HEK293 (cell line): ENCODE data around the gene EGFL8.

ENCODE experiments used
- GLI2 ChIP-seq: fragments of 450-650 bp; formaldehyde crosslinking; IDR thresholded peaks from 2 replicates; pipeline ENCODE4; 2017; ENCODE audit warnings: missing biosample characterization, missing genetic modification characterization, low read depth, borderline replicate concordance
- GLIS1 ChIP-seq: fragments of 450-650 bp; formaldehyde crosslinking; IDR thresholded peaks from 2 replicates; pipeline ENCODE4 v1.5.1; 2016; ENCODE audit warnings: missing biosample characterization, missing genetic modification characterization
- IKZF3 ChIP-seq: fragments of 450-650 bp; IDR thresholded peaks from 2 replicates; pipeline ENCODE4 v1.5.0; 2018; ENCODE audit warnings: missing biosample characterization, mild to moderate bottlenecking, missing genetic modification characterization, moderate library complexity
- KLF10 ChIP-seq: fragments of 450-650 bp; IDR thresholded peaks from 2 replicates; pipeline ENCODE4 v1.5.1; 2018; ENCODE audit warnings: missing biosample characterization, mild to moderate bottlenecking, missing genetic modification characterization
- SP2 ChIP-seq: fragments of 450-650 bp; formaldehyde crosslinking; IDR thresholded peaks from 2 replicates; pipeline ENCODE4 v1.5.1; 2016; ENCODE audit warnings: missing biosample characterization, missing genetic modification characterization
- ZBTB1 ChIP-seq: fragments of 450-650 bp; formaldehyde crosslinking; IDR thresholded peaks from 2 replicates; pipeline ENCODE4 v1.5.1; 2016; ENCODE audit warnings: missing biosample characterization, missing genetic modification characterization
- ZEB2 ChIP-seq: fragments of 450-650 bp; formaldehyde crosslinking; IDR thresholded peaks from 2 replicates; pipeline ENCODE4 v1.5.1; 2016; ENCODE audit warnings: missing biosample characterization, missing genetic modification characterization
- ZFP3 ChIP-seq: fragments of 450-650 bp; formaldehyde crosslinking; IDR thresholded peaks from 2 replicates; pipeline ENCODE4 v1.5.1; 2016; ENCODE audit warnings: low read depth, missing biosample characterization, missing genetic modification characterization
- ZNF10 ChIP-seq: fragments of 450-650 bp; formaldehyde crosslinking; IDR thresholded peaks from 2 replicates; pipeline ENCODE4 v1.5.1; 2017; ENCODE audit warnings: missing biosample characterization, missing genetic modification characterization
- ZNF266 ChIP-seq: fragments of 450-650 bp; formaldehyde crosslinking; IDR thresholded peaks from 2 replicates; pipeline ENCODE4 v1.5.1; 2016; ENCODE audit warnings: missing biosample characterization, missing genetic modification characterization, low read depth
- ZNF423 ChIP-seq: fragments of 450-650 bp; formaldehyde crosslinking; IDR thresholded peaks from 2 replicates; pipeline ENCODE4 v1.5.1; 2016; ENCODE audit warnings: missing biosample characterization, missing genetic modification characterization
- ZNF549 ChIP-seq: fragments of 450-650 bp; IDR thresholded peaks from 2 replicates; pipeline ENCODE4 v1.5.1; 2018; ENCODE audit warnings: missing biosample characterization, missing genetic modification characterization, mild to moderate bottlenecking, inconsistent platforms, moderate library complexity
- ZNF600 ChIP-seq: fragments of 450-650 bp; formaldehyde crosslinking; IDR thresholded peaks from 2 replicates; pipeline ENCODE4 v1.5.1; 2016; ENCODE audit warnings: missing biosample characterization, missing genetic modification characterization
- ZNF624 ChIP-seq: fragments of 450-650 bp; formaldehyde crosslinking; IDR thresholded peaks from 2 replicates; pipeline ENCODE4 v1.5.1; 2017; ENCODE audit warnings: missing biosample characterization, missing genetic modification characterization
- ZNF629 ChIP-seq: fragments of 450-650 bp; formaldehyde crosslinking; IDR thresholded peaks from 2 replicates; pipeline ENCODE4 v1.5.1; 2017; ENCODE audit warnings: missing biosample characterization, missing genetic modification characterization
- ZNF677 ChIP-seq: fragments of 450-650 bp; IDR thresholded peaks from 2 replicates; pipeline ENCODE4 v1.5.0; 2018; ENCODE audit warnings: missing biosample characterization, mild to moderate bottlenecking, missing genetic modification characterization, moderate library complexity
- ZNF776 ChIP-seq: fragments of 450-650 bp; formaldehyde crosslinking; IDR thresholded peaks from 2 replicates; pipeline ENCODE4 v1.5.0; 2017; ENCODE audit warnings: missing biosample characterization, missing genetic modification characterization, borderline replicate concordance
- TF ChIP-seq, protein P1 (sequence below): fragments of 450-650 bp; formaldehyde crosslinking; IDR thresholded peaks from 2 replicates; pipeline ENCODE4 v1.5.1; 2017; ENCODE audit warnings: missing biosample characterization, missing genetic modification characterization
- TF ChIP-seq, protein P2 (sequence below): fragments of 450-650 bp; formaldehyde crosslinking; IDR thresholded peaks from 2 replicates; pipeline ENCODE4 v1.5.1; 2016; ENCODE audit warnings: missing biosample characterization, missing genetic modification characterization
- TF ChIP-seq, protein P3 (sequence below): fragments of 450-650 bp; formaldehyde crosslinking; IDR thresholded peaks from 2 replicates; pipeline ENCODE4 v1.5.1; 2017; ENCODE audit warnings: missing biosample characterization, missing genetic modification characterization
- TF ChIP-seq, protein P4 (sequence below): fragments of 450-650 bp; formaldehyde crosslinking; IDR thresholded peaks from 2 replicates; pipeline ENCODE4 v1.5.1; 2016; ENCODE audit warnings: missing biosample characterization, missing genetic modification characterization
- TF ChIP-seq, protein P5 (sequence below): fragments of 450-650 bp; formaldehyde crosslinking; IDR thresholded peaks from 2 replicates; pipeline ENCODE4 v1.5.1; 2016; ENCODE audit warnings: missing biosample characterization, missing genetic modification characterization
- TF ChIP-seq, protein P6 (sequence below): fragments of 450-650 bp; formaldehyde crosslinking; IDR thresholded peaks from 2 replicates; pipeline ENCODE4 v1.5.0; 2017; ENCODE audit warnings: missing biosample characterization, missing genetic modification characterization, borderline replicate concordance
- TF ChIP-seq, protein P7 (sequence below): fragments of 450-650 bp; formaldehyde crosslinking; IDR thresholded peaks from 2 replicates; pipeline ENCODE4 v1.5.1; 2016; ENCODE audit warnings: missing biosample characterization, missing genetic modification characterization

The EGFL8 gene

DNA sequence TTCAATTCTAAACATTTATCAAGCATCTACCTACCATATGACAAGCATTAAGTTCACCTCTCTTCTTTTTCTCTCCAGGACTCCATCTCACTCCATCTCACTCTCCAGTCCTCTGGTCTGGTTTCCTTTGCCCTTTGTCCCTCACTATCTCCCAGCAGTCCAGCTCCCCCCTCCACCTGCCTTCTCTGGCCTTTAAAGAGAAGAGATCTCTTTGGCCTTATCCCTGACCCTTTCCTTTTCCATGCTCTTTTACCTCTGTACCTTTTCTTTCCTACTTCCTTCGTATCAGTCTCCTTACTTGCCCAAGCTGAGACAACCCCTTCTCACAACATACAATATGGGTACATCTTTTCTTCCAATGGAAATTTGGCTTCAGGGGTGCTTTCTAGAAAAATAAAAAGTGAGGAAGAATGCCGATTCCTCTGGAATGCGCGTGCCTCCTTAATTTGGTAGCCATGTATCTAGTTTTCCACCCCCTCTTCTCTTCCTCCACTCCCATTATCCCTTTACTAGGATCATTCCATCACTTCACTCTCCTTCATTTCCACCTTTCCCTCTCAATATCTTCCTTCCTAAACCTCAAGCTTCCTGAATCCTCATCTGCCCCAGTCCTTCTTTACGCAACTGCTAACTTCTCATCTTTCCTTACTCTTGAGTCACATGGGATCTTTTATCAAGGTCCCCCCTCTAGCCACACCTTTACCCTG lies 12.2 kb downstream of the EGFL8 start (continued):
- TF ChIP-seq ZEB2 (no peak), ZNF600 (tag by site-specific recombination) (peak; percentile 23; the same call in 1 of the 2 replicates), ZNF549 (tag by site-specific recombination) (no peak), ZNF629 (tag by site-specific recombination) (no peak), ZNF624 (tag by site-specific recombination) (no peak), ZNF10 (tag by site-specific recombination) (no peak; the same call in 1 of the 2 replicates), ZFP3 (tag by site-specific recombination) (no peak), ZBTB1 (no peak), ZNF266 (tag by site-specific recombination) (no peak), ZNF677 (tag by site-specific recombination) (no peak), GLI2 (no peak), ZNF423 (no peak), KLF10 (tag by site-specific recombination) (no peak), IKZF3 (tag by site-specific recombination) (peak; percentile 65), GLIS1 (tag by site-specific recombination) (no peak), SP2 (no peak), ZNF776 (tag by site-specific recombination) (no peak)
- TF ChIP-seq, protein P1, sequence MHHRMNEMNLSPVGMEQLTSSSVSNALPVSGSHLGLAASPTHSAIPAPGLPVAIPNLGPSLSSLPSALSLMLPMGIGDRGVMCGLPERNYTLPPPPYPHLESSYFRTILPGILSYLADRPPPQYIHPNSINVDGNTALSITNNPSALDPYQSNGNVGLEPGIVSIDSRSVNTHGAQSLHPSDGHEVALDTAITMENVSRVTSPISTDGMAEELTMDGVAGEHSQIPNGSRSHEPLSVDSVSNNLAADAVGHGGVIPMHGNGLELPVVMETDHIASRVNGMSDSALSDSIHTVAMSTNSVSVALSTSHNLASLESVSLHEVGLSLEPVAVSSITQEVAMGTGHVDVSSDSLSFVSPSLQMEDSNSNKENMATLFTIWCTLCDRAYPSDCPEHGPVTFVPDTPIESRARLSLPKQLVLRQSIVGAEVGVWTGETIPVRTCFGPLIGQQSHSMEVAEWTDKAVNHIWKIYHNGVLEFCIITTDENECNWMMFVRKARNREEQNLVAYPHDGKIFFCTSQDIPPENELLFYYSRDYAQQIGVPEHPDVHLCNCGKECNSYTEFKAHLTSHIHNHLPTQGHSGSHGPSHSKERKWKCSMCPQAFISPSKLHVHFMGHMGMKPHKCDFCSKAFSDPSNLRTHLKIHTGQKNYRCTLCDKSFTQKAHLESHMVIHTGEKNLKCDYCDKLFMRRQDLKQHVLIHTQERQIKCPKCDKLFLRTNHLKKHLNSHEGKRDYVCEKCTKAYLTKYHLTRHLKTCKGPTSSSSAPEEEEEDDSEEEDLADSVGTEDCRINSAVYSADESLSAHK = no peak
- TF ChIP-seq, protein P2, sequence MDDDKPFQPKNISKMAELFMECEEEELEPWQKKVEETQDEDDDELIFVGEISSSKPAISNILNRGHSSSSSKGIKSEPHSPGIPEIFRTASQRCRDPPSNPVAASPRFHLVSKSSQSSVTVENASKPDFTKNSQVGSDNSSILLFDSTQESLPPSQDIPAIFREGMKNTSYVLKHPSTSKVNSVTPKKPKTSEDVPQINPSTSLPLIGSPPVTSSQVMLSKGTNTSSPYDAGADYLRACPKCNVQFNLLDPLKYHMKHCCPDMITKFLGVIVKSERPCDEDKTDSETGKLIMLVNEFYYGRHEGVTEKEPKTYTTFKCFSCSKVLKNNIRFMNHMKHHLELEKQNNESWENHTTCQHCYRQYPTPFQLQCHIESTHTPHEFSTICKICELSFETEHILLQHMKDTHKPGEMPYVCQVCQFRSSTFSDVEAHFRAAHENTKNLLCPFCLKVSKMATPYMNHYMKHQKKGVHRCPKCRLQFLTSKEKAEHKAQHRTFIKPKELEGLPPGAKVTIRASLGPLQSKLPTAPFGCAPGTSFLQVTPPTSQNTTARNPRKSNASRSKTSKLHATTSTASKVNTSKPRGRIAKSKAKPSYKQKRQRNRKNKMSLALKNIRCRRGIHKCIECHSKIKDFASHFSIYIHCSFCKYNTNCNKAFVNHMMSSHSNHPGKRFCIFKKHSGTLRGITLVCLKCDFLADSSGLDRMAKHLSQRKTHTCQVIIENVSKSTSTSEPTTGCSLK (tag by site-specific recombination) = no peak
- TF ChIP-seq, protein P3, sequence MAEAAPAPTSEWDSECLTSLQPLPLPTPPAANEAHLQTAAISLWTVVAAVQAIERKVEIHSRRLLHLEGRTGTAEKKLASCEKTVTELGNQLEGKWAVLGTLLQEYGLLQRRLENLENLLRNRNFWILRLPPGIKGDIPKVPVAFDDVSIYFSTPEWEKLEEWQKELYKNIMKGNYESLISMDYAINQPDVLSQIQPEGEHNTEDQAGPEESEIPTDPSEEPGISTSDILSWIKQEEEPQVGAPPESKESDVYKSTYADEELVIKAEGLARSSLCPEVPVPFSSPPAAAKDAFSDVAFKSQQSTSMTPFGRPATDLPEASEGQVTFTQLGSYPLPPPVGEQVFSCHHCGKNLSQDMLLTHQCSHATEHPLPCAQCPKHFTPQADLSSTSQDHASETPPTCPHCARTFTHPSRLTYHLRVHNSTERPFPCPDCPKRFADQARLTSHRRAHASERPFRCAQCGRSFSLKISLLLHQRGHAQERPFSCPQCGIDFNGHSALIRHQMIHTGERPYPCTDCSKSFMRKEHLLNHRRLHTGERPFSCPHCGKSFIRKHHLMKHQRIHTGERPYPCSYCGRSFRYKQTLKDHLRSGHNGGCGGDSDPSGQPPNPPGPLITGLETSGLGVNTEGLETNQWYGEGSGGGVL (tag by site-specific recombination) = peak; percentile 91
- TF ChIP-seq, protein P4, sequence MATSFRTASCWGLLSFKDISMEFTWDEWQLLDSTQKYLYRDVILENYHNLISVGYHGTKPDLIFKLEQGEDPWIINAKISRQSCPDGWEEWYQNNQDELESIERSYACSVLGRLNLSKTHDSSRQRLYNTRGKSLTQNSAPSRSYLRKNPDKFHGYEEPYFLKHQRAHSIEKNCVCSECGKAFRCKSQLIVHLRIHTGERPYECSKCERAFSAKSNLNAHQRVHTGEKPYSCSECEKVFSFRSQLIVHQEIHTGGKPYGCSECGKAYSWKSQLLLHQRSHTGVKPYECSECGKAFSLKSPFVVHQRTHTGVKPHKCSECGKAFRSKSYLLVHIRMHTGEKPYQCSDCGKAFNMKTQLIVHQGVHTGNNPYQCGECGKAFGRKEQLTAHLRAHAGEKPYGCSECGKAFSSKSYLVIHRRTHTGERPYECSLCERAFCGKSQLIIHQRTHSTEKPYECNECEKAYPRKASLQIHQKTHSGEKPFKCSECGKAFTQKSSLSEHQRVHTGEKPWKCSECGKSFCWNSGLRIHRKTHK (tag by site-specific recombination) = no peak
- TF ChIP-seq, protein P5, sequence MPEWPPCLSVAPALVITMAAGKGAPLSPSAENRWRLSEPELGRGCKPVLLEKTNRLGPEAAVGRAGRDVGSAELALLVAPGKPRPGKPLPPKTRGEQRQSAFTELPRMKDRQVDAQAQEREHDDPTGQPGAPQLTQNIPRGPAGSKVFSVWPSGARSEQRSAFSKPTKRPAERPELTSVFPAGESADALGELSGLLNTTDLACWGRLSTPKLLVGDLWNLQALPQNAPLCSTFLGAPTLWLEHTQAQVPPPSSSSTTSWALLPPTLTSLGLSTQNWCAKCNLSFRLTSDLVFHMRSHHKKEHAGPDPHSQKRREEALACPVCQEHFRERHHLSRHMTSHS (tag by site-specific recombination) = no peak
- TF ChIP-seq, protein P6, sequence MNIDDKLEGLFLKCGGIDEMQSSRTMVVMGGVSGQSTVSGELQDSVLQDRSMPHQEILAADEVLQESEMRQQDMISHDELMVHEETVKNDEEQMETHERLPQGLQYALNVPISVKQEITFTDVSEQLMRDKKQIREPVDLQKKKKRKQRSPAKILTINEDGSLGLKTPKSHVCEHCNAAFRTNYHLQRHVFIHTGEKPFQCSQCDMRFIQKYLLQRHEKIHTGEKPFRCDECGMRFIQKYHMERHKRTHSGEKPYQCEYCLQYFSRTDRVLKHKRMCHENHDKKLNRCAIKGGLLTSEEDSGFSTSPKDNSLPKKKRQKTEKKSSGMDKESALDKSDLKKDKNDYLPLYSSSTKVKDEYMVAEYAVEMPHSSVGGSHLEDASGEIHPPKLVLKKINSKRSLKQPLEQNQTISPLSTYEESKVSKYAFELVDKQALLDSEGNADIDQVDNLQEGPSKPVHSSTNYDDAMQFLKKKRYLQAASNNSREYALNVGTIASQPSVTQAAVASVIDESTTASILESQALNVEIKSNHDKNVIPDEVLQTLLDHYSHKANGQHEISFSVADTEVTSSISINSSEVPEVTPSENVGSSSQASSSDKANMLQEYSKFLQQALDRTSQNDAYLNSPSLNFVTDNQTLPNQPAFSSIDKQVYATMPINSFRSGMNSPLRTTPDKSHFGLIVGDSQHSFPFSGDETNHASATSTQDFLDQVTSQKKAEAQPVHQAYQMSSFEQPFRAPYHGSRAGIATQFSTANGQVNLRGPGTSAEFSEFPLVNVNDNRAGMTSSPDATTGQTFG (tag by site-specific recombination) = no peak
- TF ChIP-seq, protein P7, sequence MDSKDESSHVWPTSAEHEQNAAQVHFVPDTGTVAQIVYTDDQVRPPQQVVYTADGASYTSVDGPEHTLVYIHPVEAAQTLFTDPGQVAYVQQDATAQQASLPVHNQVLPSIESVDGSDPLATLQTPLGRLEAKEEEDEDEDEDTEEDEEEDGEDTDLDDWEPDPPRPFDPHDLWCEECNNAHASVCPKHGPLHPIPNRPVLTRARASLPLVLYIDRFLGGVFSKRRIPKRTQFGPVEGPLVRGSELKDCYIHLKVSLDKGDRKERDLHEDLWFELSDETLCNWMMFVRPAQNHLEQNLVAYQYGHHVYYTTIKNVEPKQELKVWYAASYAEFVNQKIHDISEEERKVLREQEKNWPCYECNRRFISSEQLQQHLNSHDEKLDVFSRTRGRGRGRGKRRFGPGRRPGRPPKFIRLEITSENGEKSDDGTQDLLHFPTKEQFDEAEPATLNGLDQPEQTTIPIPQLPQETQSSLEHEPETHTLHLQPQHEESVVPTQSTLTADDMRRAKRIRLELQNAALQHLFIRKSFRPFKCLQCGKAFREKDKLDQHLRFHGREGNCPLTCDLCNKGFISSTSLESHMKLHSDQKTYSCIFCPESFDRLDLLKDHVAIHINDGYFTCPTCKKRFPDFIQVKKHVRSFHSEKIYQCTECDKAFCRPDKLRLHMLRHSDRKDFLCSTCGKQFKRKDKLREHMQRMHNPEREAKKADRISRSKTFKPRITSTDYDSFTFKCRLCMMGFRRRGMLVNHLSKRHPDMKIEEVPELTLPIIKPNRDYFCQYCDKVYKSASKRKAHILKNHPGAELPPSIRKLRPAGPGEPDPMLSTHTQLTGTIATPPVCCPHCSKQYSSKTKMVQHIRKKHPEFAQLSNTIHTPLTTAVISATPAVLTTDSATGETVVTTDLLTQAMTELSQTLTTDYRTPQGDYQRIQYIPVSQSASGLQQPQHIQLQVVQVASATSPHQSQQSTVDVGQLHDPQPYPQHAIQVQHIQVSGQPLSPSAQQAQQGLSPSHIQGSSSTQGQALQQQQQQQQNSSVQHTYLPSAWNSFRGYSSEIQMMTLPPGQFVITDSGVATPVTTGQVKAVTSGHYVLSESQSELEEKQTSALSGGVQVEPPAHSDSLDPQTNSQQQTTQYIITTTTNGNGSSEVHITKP = peak; percentile 95
